ENCODE measurements around the gene ANO1.

ANO1 gene

GRCh38 chr11:70050243-70050642 lies 27.9 kb upstream of the ANO1 start:
- no peak for DNase-seq (ENCODE audit: low spot score)

- no peak for DNase-seq (ENCODE audit: low spot score)
Observed at GRCh38 chr11:70054004-70054403, 24.1 kb upstream of the ANO1 start.

GRCh38 chr11:70055444-70055843 lies 22.7 kb upstream of the ANO1 start:
- DNase-seq (ENCODE audit: low spot score): no peak

- no peak for DNase-seq (ENCODE audit: low spot score)
Observed at GRCh38 chr11:70057080-70057479, 21.0 kb upstream of the ANO1 start.

GRCh38 chr11:70059971-70060370 lies 18.1 kb upstream of the ANO1 start:
- no peak for DNase-seq (ENCODE audit: low spot score)

GRCh38 chr11:70060611-70061293 lies 17.4 kb upstream of the ANO1 start:
- DNase-seq (ENCODE audit: low spot score): no peak

GRCh38 chr11:70061734-70062133 lies 16.4 kb upstream of the ANO1 start:
- DNase-seq (ENCODE audit: low spot score): no peak

- no peak for DNase-seq (ENCODE audit: low spot score)
Observed at GRCh38 chr11:70063121-70063520, 15.0 kb upstream of the ANO1 start.

GRCh38 chr11:70063555-70063954 lies 14.6 kb upstream of the ANO1 start:
- no peak for DNase-seq (ENCODE audit: low spot score)

GRCh38 chr11:70064008-70064725 lies 13.9 kb upstream of the ANO1 start:
- no peak for DNase-seq (ENCODE audit: low spot score)

GRCh38 chr11:70064726-70065317 lies 13.3 kb upstream of the ANO1 start:
- DNase-seq (ENCODE audit: low spot score): no peak

GRCh38 chr11:70065318-70066135 lies 12.6 kb upstream of the ANO1 start:
- DNase-seq (ENCODE audit: low spot score): no peak

GRCh38 chr11:70066136-70066520 lies 12.0 kb upstream of the ANO1 start:
- DNase-seq (ENCODE audit: low spot score): no peak

GRCh38 chr11:70066628-70067027 lies 11.5 kb upstream of the ANO1 start:
- DNase-seq (ENCODE audit: low spot score): no peak

- DNase-seq (ENCODE audit: low spot score): no peak
Observed at GRCh38 chr11:70067036-70067435, 11.1 kb upstream of the ANO1 start.

GRCh38 chr11:70067591-70068341 lies 10.4 kb upstream of the ANO1 start:
- DNase-seq (ENCODE audit: low spot score): no peak

GRCh38 chr11:70068345-70068744 lies 9.8 kb upstream of the ANO1 start:
- DNase-seq (ENCODE audit: low spot score): no peak

- DNase-seq (ENCODE audit: low spot score): no peak
Observed at GRCh38 chr11:70068950-70069349, 9.2 kb upstream of the ANO1 start.

GRCh38 chr11:70070706-70071105 lies 7.4 kb upstream of the ANO1 start:
- DNase-seq (ENCODE audit: low spot score): no peak

- DNase-seq (ENCODE audit: low spot score): no peak
Observed at GRCh38 chr11:70071996-70072395, 6.1 kb upstream of the ANO1 start.

GRCh38 chr11:70072461-70072860 lies 5.7 kb upstream of the ANO1 start:
- DNase-seq (ENCODE audit: low spot score): no peak
